ENCODE results near the gene WIPF3. TPM values are rescaled to one million over a fixed set of nuclear protein-coding genes. Genes with fewer than 3 reads are reported as not detected.

Gene WIPF3
- total RNA-seq, 1 donor from 2014 or later: 0.23 TPM

- no peak for DNase-seq (ENCODE audit: low read depth)
- no peak overlapping the region for H3K4me3 ChIP-seq (ENCODE audit: low read depth, low read length)
- TF ChIP-seq CTCF (conservative IDR thresholded peaks at IDR 0.05; ENCODE audit: low read depth, low read length): no peak
These were observed 67.5 kb downstream of the WIPF3 start for GRCh38 chr7:29873644-29874294.

- TF ChIP-seq CTCF (conservative IDR thresholded peaks at IDR 0.05; ENCODE audit: low read depth, low read length): no peak
- DNase-seq (ENCODE audit: low read depth): no peak
- H3K4me3 ChIP-seq (ENCODE audit: low read depth, low read length): no peak overlapping the region
These were observed 69.4 kb downstream of the WIPF3 start for GRCh38 chr7:29875741-29876140.

GRCh38 chr7:29877196-29877595, 70.9 kb downstream of the WIPF3 start:
- no peak for TF ChIP-seq CTCF (conservative IDR thresholded peaks at IDR 0.05; ENCODE audit: low read depth, low read length)
- H3K4me3 ChIP-seq (ENCODE audit: low read depth, low read length): no peak overlapping the region
- no peak for DNase-seq (ENCODE audit: low read depth)

GRCh38 chr7:29878081-29878688, 71.9 kb downstream of the WIPF3 start:
- no peak for DNase-seq (ENCODE audit: low read depth)
- no peak overlapping the region for H3K4me3 ChIP-seq (ENCODE audit: low read depth, low read length)
- TF ChIP-seq CTCF (conservative IDR thresholded peaks at IDR 0.05; ENCODE audit: low read depth, low read length): peak; percentile 71

GRCh38 chr7:29879609-29880008, 73.3 kb downstream of the WIPF3 start:
- no peak for DNase-seq (ENCODE audit: low read depth)
- H3K4me3 ChIP-seq (ENCODE audit: low read depth, low read length): no peak overlapping the region
- TF ChIP-seq CTCF (conservative IDR thresholded peaks at IDR 0.05; ENCODE audit: low read depth, low read length): no peak

GRCh38 chr7:29881724-29882123, 75.4 kb downstream of the WIPF3 start:
- no peak for DNase-seq (ENCODE audit: low read depth)
- TF ChIP-seq CTCF (conservative IDR thresholded peaks at IDR 0.05; ENCODE audit: low read depth, low read length): no peak
- no peak overlapping the region for H3K4me3 ChIP-seq (ENCODE audit: low read depth, low read length)

- no peak for TF ChIP-seq CTCF (conservative IDR thresholded peaks at IDR 0.05; ENCODE audit: low read depth, low read length)
- H3K4me3 ChIP-seq (ENCODE audit: low read depth, low read length): no peak overlapping the region
- DNase-seq (ENCODE audit: low read depth): no peak
These were observed 76.2 kb downstream of the WIPF3 start for GRCh38 chr7:29882481-29882880.
